Panc1 (cell line): ENCODE results near the gene KIF2A.

Experiments
- CTCF ChIP-seq: fragments of 450-650 bp; IDR thresholded peaks from 2 replicates; pipeline ENCODE4 v1.5.1; 2017; ENCODE audit warnings: mild to moderate bottlenecking
- POLR2AphosphoS5 ChIP-seq: IDR thresholded peaks from 2 replicates; pipeline ENCODE4 v1.6.1; 2012; ENCODE audit warnings: mild to moderate bottlenecking, low read depth, low read length, moderate library complexity
- SIN3A ChIP-seq: IDR thresholded peaks from 2 replicates; pipeline ENCODE4 v1.6.1; 2012; ENCODE audit warnings: low read depth, mild to moderate bottlenecking, low read length, moderate library complexity, borderline replicate concordance; ENCODE audit not compliant: insufficient read depth

- TF ChIP-seq CTCF (no peak), POLR2AphosphoS5 (no peak), SIN3A (no peak)
Measured at GRCh38 chr5:62271870-62272269, 34.1 kb upstream of the KIF2A start.
